Fibroblast of mammary gland (primary cell): Measurements from ENCODE around the gene ETV3.
"Not testable (repeated sequence)": the region's sequence is repeated elsewhere in the genome, so short reads cannot be mapped to it uniquely, and the experiment has no call there.

Experiments used
- DNase-seq: peaks from one replicate; pipeline ENCODE4 v3.0.0-alpha.2; 2010; ENCODE audit warnings: low read depth
- H3K4me3 ChIP-seq: 2 replicates; pipeline ENCODE4 v1.5.1; 2011; ENCODE audit warnings: low read depth, mild to moderate bottlenecking, low read length, moderate library complexity; ENCODE audit not compliant: control insufficient read depth
- TF ChIP-seq, protein P1 (sequence below): conservative IDR thresholded peaks from 2 replicates; pipeline ENCODE4 v1.5.1; 2011; ENCODE audit warnings: low read depth, low read length, inconsistent platforms; ENCODE audit not compliant: control insufficient read depth, insufficient read depth

ETV3 gene

DNA sequence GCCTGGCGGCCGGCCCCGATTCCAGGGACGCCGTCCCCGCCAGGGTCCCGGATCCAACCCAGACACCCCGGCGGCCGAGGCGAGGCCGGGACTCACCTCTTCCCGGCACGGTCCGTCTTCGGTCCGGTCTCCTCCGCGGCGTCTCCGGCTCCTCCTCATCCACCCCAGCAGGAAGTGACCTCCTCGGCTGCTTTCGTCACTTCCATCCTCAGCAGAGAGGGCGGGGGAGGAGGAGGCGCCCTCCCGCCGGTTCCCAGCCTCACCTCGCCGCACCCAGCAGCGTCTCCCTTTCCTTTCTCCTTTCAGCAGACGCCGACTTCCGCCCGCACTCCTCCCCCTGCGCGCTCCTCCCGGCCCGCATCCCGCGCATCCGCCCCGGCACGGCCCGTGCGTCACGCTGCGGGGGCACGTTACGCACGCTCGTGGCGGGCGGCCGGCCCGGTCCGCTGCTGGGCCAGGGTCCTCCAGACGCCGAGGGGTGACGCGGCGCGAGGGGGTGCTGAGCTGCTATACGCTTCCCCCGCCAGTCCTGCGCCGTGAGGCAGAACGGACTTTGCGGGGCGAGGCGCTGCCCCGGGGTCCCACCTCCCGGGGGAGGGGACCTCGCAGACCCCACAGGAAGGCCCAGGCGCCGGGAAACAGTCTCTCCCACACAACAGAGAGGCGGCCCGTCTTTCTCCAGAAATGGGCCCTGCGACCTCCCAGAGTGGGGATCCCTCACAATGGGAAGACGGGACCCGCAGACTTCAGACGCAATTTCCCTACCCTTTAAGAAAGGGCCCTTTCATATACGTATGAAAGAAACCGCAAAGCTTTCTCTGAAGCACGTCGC lies at the start of gene ETV3:
Gene ETV3 (minus strand): TSS at position 176 of the 832 bp plus-strand sequence. CDS start 2,043 bp downstream, outside the sequence.
- TF ChIP-seq, protein P1, sequence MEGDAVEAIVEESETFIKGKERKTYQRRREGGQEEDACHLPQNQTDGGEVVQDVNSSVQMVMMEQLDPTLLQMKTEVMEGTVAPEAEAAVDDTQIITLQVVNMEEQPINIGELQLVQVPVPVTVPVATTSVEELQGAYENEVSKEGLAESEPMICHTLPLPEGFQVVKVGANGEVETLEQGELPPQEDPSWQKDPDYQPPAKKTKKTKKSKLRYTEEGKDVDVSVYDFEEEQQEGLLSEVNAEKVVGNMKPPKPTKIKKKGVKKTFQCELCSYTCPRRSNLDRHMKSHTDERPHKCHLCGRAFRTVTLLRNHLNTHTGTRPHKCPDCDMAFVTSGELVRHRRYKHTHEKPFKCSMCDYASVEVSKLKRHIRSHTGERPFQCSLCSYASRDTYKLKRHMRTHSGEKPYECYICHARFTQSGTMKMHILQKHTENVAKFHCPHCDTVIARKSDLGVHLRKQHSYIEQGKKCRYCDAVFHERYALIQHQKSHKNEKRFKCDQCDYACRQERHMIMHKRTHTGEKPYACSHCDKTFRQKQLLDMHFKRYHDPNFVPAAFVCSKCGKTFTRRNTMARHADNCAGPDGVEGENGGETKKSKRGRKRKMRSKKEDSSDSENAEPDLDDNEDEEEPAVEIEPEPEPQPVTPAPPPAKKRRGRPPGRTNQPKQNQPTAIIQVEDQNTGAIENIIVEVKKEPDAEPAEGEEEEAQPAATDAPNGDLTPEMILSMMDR: no peak
- H3K4me3 ChIP-seq: peak within 1 kb of the TSS; percentile 81
- DNase-seq: peak; percentile 89

DNA sequence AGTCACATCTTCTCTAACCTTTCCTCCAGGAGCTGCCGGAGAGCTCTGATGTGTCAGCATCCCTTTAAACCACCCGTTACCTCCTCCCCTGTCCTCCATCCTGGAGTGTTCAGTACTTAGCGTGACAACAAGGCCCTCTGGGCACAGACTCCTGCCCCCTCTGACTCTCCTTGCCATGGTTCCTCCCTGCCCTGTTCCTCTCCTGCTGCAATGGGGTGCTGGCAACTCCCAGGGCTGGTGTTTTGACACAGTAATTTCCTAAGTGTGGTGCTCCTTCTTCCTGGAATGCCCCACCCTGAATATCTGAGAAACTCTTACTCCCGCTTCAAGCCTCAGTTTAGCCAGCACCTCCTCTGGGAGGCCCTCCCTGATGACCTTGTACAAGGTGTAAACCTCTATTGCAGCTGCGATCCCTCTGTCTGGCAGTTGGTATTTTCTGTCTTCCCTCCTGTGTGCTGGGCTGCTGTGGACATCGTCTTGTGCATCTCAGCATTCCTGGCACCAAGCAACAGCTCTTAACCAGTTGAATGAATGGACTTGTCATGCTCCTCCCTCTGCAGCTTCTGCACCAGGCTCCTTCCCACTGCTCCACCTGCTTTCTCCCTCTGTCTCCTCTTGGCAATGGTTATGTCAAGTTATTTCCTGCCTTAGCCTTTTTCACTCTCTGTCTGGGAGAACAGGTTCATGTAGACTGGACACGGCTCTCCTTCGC lies 48.2 kb upstream of the ETV3 start:
- no peak overlapping the region for H3K4me3 ChIP-seq
- no peak for DNase-seq
- TF ChIP-seq, protein P1: no peak

DNA sequence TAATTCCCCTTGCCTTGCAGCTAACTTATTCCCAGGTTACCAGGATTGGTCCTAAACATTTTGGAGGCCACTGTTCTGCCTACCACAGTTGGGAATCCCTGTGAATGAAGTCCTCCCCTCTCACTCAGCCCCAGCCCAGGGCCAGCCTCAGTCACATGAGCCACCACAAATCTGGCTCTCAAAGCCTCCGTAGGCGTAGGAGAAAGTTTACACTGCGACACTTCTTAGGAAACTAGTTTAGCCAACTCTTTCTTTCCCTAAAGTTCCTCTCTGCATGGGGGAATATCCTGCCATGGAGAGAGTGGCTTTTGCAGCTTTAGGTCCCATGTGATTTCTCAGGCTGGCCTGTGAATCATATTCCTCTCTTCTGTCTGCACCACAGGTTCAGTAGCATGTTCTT lies 45.7 kb upstream of the ETV3 start:
- TF ChIP-seq, protein P1: no peak
- no peak overlapping the region for H3K4me3 ChIP-seq
- no peak for DNase-seq

DNA sequence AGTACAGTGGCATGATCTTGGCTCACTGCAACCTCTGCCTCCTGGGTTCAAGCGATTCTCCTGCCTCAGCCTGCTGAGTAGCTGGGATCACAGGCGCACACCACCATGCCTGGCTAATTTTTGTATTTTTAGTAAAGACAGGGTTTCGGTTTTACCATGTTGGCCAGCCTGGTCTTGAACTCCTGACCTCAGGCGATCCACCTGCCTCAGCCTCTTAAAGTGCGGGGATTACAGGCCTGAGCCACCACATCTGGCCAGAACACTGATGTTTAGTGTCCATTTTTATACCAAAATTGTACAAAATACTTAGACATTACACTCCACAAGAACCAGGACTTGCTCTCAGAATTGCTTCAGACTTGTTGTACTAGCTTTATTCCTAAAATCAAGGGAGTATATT lies 44.2 kb upstream of the ETV3 start:
- not testable (repeated sequence) for DNase-seq, H3K4me3 ChIP-seq

DNA sequence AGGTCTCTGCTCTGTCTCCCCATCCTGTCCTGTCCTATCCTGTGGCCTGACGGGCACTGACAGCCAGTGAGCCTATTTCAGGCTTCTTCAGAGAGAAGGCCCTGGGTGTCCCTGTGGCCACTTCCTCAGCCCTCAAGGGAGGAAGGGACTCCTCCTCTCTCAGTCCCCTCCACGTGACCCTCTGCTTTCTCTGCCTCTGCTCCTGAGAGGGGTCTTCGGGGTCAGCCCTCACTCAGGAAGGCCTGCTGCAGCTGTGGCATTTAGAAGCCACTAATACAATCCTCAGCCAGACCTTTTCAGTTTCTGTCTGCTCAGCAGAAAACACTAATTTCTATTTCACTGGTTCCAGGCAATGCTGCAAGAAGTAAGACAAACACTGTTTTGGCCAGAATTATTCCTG lies 43.6 kb upstream of the ETV3 start:
- no peak for DNase-seq
- TF ChIP-seq, protein P1: no peak
- no peak overlapping the region for H3K4me3 ChIP-seq

DNA sequence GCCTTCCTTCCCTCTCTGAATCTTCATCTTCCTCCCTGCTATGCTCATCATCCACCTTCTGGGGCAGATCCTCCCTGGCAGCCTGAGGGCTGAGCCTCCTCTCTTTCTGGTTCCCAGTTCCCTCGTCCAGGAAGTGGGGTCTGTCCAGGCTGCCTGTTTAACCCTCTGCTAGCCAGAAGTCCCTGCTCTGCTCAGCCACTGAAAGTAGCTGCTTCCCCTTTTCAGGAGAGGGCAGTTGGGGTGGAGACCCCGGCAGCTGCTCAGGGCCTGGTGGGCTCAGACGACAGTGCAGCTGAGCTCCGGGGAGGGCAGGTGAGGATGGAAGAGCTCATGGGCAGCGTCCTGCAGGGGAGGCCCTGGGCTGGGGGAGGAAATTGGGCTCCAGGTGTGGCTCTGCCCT lies 43.1 kb upstream of the ETV3 start:
- H3K4me3 ChIP-seq: no peak overlapping the region
- no peak for DNase-seq
- TF ChIP-seq, protein P1: no peak

DNA sequence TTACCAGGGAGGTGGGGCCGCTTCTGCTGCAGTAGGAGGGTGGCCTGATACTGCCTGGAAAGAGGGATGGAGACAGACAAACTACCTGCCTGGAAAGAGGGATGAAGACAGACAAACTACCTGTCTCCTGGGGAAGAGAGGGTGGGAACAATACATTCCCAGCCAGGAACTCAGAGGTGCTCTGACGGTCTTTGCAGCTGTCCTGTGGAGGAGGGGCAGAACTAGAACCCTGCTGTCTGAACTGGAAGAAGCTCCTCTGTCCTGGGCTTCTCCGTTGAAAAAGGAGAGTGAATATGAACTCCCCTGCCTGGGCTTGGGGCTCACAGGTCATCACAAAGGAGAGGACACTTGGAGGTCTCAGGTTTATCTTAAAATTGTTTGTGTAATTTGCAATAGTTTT lies 40.3 kb upstream of the ETV3 start:
- no peak overlapping the region for H3K4me3 ChIP-seq
- no peak for DNase-seq
- TF ChIP-seq, protein P1: no peak
